T-helper 17 cell (primary cell): Measurements from ENCODE around the gene FBXW10. TPM values are rescaled to one million over a fixed set of nuclear protein-coding genes. Genes with fewer than 3 reads are reported as not detected.
"Not testable (repeated sequence)": the region's sequence is repeated elsewhere in the genome, so short reads cannot be mapped to it uniquely, and the experiment has no call there.

Experiments used
- ATAC-seq: fragments of 150-1000 bp; cut with Tn5 transposase; 2 replicates; pipeline ENCODE4 v1.10.0; 2021; ENCODE audit warnings: mild to moderate bottlenecking, moderate library complexity
- DNase-seq, 3 donors: peaks; one replicate each; pipeline versions ENCODE4 v3.0.0 to v3.0.0-alpha.2; 2020 to 2021
- H3K9me3 ChIP-seq: one replicate; pipeline ENCODE4 v1.7.0; 2013; ENCODE audit warnings: low read length, mild to moderate bottlenecking; ENCODE audit not compliant: control insufficient read depth, poor library complexity, severe bottlenecking
- H3K27ac Mint-ChIP-seq: one replicate; pipeline ENCODE4 v1.8.0; 2022; ENCODE audit warnings: mild to moderate bottlenecking, moderate library complexity, mixed read lengths
- H3K27me3 Mint-ChIP-seq: one replicate; pipeline ENCODE4 v1.8.0; 2022; ENCODE audit warnings: mixed read lengths
- H3K36me3 Mint-ChIP-seq: one replicate; pipeline ENCODE4 v1.8.0; 2022; ENCODE audit warnings: low read depth, mixed read lengths
- H3K4me1 Mint-ChIP-seq: one replicate; pipeline ENCODE4 v1.8.0; 2022; ENCODE audit warnings: mild to moderate bottlenecking, mixed read lengths
- H3K4me3 Mint-ChIP-seq: one replicate; pipeline ENCODE4 v1.8.0; 2022; ENCODE audit warnings: mild to moderate bottlenecking, moderate library complexity, mixed read lengths
- total RNA-seq, 4 donors: library from RNA in 2 of 4; stranded (reverse) in 2 of 4; gene quantifications; one replicate each; pipeline ENCODE4 v1.2.3 and lab custom pipeline; 2022 to 2026

The FBXW10 gene
- total RNA-seq, 2 donors from 2014 or later, result not detected

GRCh38 chr17:18771066-18771465, 27.2 kb downstream of the FBXW10 start:
- H3K4me3 Mint-ChIP-seq, ATAC-seq: not testable (repeated sequence)

GRCh38 chr17:18772471-18772870, 28.6 kb downstream of the FBXW10 start:
- H3K36me3 Mint-ChIP-seq, result peaks cover 2% of the 10 kb centered on the region
- H3K27me3 Mint-ChIP-seq, result peaks cover 20% of the 10 kb centered on the region
- H3K27ac Mint-ChIP-seq, result no peak overlapping the region
- DNase-seq, result no peak
- no peaks in the 10 kb centered on the region for H3K9me3 ChIP-seq
- no peaks in the 10 kb centered on the region for H3K4me1 Mint-ChIP-seq
- H3K4me3 Mint-ChIP-seq, result no peak overlapping the region
- no peak for ATAC-seq

More at GRCh38 chr17:18771066-18771465, 27.2 kb downstream of the FBXW10 start:
- not testable (repeated sequence) for H3K27ac Mint-ChIP-seq, H3K9me3 ChIP-seq, H3K36me3 Mint-ChIP-seq, DNase-seq, H3K4me1 Mint-ChIP-seq
- H3K27me3 Mint-ChIP-seq, result peaks cover 20% of the 10 kb centered on the region

GRCh38 chr17:18780991-18781718, 37.3 kb downstream of the FBXW10 start, which contains the start of gene TVP23B:
TVP23B (plus strand) TSS chr17:18781183; CDS start chr17:18781294, 111 bp downstream.
- not testable (repeated sequence) for H3K9me3 ChIP-seq, H3K36me3 Mint-ChIP-seq, H3K27me3 Mint-ChIP-seq
- H3K4me1 Mint-ChIP-seq, result peaks cover 15% of the 10 kb centered on the region
- DNase-seq (peak; percentile 82 to 90 (median 85)), ATAC-seq (peak; percentile 97)
- H3K27ac Mint-ChIP-seq, result peak within 1 kb of the TSS; percentile 76
- peak within 1 kb of the TSS; percentile 93 for H3K4me3 Mint-ChIP-seq

- H3K9me3 ChIP-seq, ATAC-seq, H3K36me3 Mint-ChIP-seq, H3K27me3 Mint-ChIP-seq, DNase-seq, H3K27ac Mint-ChIP-seq: not testable (repeated sequence)
- peaks cover 15% of the 10 kb centered on the region for H3K4me1 Mint-ChIP-seq
- peak overlapping the region; percentile 52 for H3K4me3 Mint-ChIP-seq
Measured at GRCh38 chr17:18781805-18782204, 38.0 kb downstream of the FBXW10 start.

- not testable (repeated sequence) for ATAC-seq, H3K36me3 Mint-ChIP-seq, H3K27ac Mint-ChIP-seq, H3K9me3 ChIP-seq, H3K27me3 Mint-ChIP-seq, H3K4me3 Mint-ChIP-seq, DNase-seq
- peaks cover 27% of the 10 kb centered on the region for H3K4me1 Mint-ChIP-seq
Measured at GRCh38 chr17:18785933-18786332, 42.1 kb downstream of the FBXW10 start.

- not testable (repeated sequence) for DNase-seq, H3K27ac Mint-ChIP-seq, ATAC-seq, H3K9me3 ChIP-seq, H3K36me3 Mint-ChIP-seq, H3K4me3 Mint-ChIP-seq, H3K27me3 Mint-ChIP-seq
- H3K4me1 Mint-ChIP-seq, result peaks cover 27% of the 10 kb centered on the region
Measured at GRCh38 chr17:18786890-18787289, 43.0 kb downstream of the FBXW10 start.

GRCh38 chr17:18791402-18791801, 47.5 kb downstream of the FBXW10 start:
- not testable (repeated sequence) for H3K36me3 Mint-ChIP-seq, H3K27ac Mint-ChIP-seq, DNase-seq, H3K27me3 Mint-ChIP-seq, H3K9me3 ChIP-seq, H3K4me3 Mint-ChIP-seq
- peaks cover 21% of the 10 kb centered on the region for H3K4me1 Mint-ChIP-seq
- ATAC-seq, result peak; percentile 69

- H3K9me3 ChIP-seq, H3K4me3 Mint-ChIP-seq, H3K4me1 Mint-ChIP-seq, DNase-seq, ATAC-seq, H3K27ac Mint-ChIP-seq, H3K36me3 Mint-ChIP-seq, H3K27me3 Mint-ChIP-seq: not testable (repeated sequence)
Measured at GRCh38 chr17:18794841-18795240, 51.0 kb downstream of the FBXW10 start.

- ATAC-seq, H3K27me3 Mint-ChIP-seq, DNase-seq, H3K4me3 Mint-ChIP-seq, H3K27ac Mint-ChIP-seq, H3K36me3 Mint-ChIP-seq, H3K9me3 ChIP-seq: not testable (repeated sequence)
- peaks cover 10% of the 10 kb centered on the region for H3K4me1 Mint-ChIP-seq
Measured at GRCh38 chr17:18796887-18797286, 53.0 kb downstream of the FBXW10 start.

GRCh38 chr17:18803458-18804245, 59.8 kb downstream of the FBXW10 start:
- not testable (repeated sequence) for H3K4me1 Mint-ChIP-seq, H3K27ac Mint-ChIP-seq, ATAC-seq, DNase-seq, H3K27me3 Mint-ChIP-seq, H3K4me3 Mint-ChIP-seq, H3K36me3 Mint-ChIP-seq, H3K9me3 ChIP-seq

GRCh38 chr17:18815924-18816323, 72.1 kb downstream of the FBXW10 start:
- H3K4me1 Mint-ChIP-seq, H3K27me3 Mint-ChIP-seq, H3K4me3 Mint-ChIP-seq, H3K27ac Mint-ChIP-seq, H3K36me3 Mint-ChIP-seq, DNase-seq, H3K9me3 ChIP-seq, ATAC-seq: not testable (repeated sequence)

- H3K27ac Mint-ChIP-seq, H3K9me3 ChIP-seq, H3K36me3 Mint-ChIP-seq, H3K27me3 Mint-ChIP-seq, H3K4me3 Mint-ChIP-seq, H3K4me1 Mint-ChIP-seq: not testable (repeated sequence)
- DNase-seq (peak in 1 of 3 donors; percentile 18), ATAC-seq (peak; percentile 79)
Measured at GRCh38 chr17:18816489-18817371, 72.9 kb downstream of the FBXW10 start.

GRCh38 chr17:18821430-18821829, 77.6 kb downstream of the FBXW10 start:
- DNase-seq, H3K9me3 ChIP-seq, H3K4me1 Mint-ChIP-seq, H3K4me3 Mint-ChIP-seq, ATAC-seq, H3K36me3 Mint-ChIP-seq, H3K27ac Mint-ChIP-seq: not testable (repeated sequence)
- peaks cover 16% of the 10 kb centered on the region for H3K27me3 Mint-ChIP-seq
